Coronary artery (tissue), 2 donors: Measurements from ENCODE around the gene NUP93.
A peak's percentile ranks its signal among the peaks of the same experiment; 100 is the strongest.

ENCODE experiments used
- DNase-seq: peaks from one replicate; pipeline ENCODE4 v3.0.0-alpha.2; 2017; ENCODE audit warnings: low spot score
- H3K27ac ChIP-seq, 2 donors: fragments of 200-600 bp; sonication (generic); one replicate each; pipeline ENCODE4 v1.5.1; 2016 to 2019
- H3K4me3 ChIP-seq: fragments of 200-600 bp; sonication (generic); 2 replicates; pipeline ENCODE4 v1.5.1; 2016; ENCODE audit warnings: mild to moderate bottlenecking, moderate library complexity
- TF ChIP-seq, protein P1 (sequence below): fragments of 200-600 bp; sonication (generic); IDR thresholded peaks from one replicate; pipeline ENCODE4 v1.5.1; 2019; ENCODE audit warnings: antibody characterized with exemption

The NUP93 gene

DNA sequence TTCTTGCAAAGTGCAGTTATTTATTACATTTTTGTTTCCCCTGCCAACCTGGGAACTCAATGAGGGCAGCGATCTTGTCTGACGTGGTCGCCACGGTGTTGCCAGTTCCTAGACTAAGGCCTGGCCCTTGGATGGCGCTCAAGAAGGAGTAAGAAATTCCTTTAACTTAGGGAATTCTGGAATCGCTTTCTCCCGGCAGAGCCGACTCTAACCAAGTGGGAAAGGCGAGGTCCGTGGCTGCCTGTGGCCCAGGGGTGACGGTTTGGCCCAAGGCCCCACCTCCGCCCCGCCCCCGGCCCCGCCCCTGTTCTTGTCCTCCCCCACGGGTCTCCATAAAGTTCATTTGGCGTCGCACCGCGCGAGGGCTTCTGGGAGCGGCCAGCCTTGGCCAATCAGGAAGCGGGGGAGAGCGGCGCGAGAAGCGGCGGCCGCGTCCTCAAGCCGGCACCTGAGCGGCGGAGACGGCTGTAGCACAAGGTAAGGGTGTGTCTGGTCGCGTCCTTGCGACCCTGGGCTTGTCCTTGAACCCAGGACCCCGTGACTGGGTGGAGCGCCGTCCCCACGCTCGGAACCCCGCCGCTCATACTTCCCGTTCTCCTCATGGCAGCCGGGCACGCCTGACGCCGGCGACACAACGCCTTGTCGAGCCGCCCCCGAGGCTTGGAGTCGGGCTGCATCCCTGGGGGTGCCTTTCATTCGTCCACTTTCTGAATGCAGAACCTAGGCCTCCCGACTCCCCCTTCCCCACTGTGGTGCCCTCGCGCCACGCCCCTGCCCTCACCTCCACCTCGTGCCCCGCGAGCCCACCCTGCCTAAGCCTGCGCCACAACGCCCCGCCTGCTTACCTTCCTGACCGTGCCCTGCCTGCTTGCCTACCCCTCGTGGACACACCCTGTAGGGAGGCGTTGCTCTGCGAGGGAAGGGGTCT lies at the start of gene NUP93:
Gene NUP93, plus strand, starts transcription at position 395 of the 928 bp plus-strand sequence. CDS start 18,119 bp downstream, outside the sequence.
- Histone ChIP-seq H3K27ac (peak within 1 kb of the TSS; percentile 74 to 82), H3K4me3 (peak within 1 kb of the TSS; percentile 87)
- TF ChIP-seq, protein P1, sequence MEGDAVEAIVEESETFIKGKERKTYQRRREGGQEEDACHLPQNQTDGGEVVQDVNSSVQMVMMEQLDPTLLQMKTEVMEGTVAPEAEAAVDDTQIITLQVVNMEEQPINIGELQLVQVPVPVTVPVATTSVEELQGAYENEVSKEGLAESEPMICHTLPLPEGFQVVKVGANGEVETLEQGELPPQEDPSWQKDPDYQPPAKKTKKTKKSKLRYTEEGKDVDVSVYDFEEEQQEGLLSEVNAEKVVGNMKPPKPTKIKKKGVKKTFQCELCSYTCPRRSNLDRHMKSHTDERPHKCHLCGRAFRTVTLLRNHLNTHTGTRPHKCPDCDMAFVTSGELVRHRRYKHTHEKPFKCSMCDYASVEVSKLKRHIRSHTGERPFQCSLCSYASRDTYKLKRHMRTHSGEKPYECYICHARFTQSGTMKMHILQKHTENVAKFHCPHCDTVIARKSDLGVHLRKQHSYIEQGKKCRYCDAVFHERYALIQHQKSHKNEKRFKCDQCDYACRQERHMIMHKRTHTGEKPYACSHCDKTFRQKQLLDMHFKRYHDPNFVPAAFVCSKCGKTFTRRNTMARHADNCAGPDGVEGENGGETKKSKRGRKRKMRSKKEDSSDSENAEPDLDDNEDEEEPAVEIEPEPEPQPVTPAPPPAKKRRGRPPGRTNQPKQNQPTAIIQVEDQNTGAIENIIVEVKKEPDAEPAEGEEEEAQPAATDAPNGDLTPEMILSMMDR = no peak
- DNase-seq = peak; percentile 95

DNA sequence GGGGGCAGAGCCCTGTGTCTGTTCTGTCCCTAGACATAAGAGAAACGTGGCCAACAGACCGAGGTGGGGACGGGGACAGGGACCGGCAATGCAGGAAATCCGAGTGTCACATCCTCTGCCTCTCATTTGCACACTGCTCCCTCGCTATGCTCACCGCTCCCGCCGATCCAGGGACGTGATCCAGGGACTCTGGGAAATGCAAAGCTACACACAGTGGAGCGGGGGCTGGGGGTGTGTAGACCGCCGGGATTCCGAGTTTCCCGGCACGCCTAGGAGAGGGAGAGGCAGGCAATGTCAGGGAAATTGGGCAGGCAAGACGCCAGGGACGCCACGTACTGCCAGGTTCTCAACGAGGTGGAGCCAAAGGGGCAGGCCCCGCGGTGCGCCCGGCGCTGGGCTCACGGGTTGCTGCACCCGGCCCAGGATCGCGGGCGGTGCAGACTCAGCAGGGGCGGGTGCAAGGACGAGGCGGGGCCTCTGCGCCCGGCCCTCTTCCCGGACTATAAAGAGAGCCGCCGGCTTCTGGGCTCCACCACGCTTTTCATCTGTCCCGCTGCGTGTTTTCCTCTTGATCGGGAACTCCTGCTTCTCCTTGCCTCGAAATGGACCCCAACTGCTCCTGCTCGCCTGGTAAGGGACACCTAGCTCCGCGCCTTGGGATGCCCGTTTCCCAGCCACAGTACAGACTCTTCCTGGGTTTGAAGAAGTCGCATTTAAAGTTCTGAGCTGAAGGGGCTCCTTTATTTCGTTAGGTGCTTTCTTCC lies 47.8 kb upstream of the NUP93 start, which contains the start of gene MT1X:
Gene MT1X, plus strand, starts transcription at position 532 of the 764 bp plus-strand sequence. Its CDS starts 71 bp downstream, at position 603.
- peak within 1 kb of the TSS; percentile 77 for H3K4me3 ChIP-seq
- peak within 1 kb of the TSS; percentile 75 to 83 for H3K27ac ChIP-seq
- peak; percentile 99 for DNase-seq
- TF ChIP-seq, protein P1 = no peak

DNA sequence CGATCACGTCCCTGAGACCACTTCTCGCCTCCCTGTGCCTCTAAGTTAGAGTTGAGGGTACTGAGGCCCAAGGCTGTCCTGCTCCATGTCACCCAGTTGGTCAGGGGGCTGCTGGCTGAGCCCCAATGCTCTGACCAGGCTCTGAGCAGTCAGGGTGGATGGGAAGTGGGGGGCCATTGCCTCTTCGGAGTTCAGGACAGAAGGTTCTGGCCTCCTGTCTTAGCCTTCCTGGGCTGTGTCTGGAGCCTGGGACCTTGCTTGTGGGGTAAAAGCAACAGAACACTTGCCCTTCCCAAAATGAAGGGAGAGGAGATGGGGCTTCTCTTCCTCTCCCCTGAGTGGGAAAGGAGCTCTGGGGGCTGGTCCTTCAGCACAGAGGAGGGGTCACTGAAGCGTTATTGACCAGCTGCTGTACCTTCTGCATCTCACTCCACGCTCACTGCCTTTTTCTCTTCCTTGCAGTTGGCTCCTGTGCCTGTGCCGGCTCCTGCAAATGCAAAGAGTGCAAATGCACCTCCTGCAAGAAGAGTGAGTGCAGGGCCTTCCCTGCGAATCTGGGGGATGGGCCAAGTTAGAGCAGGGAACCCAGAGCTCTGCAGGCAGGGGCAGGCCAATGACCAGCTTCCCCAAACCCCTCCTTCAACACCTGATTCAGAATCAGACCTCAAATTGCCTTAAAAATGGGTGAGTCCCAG lies 47.1 kb upstream of the NUP93 start:
- DNase-seq = no peak
- H3K4me3 ChIP-seq = peak overlapping the region; percentile 77
- H3K27ac ChIP-seq = peak overlapping the region; percentile 71 to 83
- TF ChIP-seq, protein P1 = no peak

DNA sequence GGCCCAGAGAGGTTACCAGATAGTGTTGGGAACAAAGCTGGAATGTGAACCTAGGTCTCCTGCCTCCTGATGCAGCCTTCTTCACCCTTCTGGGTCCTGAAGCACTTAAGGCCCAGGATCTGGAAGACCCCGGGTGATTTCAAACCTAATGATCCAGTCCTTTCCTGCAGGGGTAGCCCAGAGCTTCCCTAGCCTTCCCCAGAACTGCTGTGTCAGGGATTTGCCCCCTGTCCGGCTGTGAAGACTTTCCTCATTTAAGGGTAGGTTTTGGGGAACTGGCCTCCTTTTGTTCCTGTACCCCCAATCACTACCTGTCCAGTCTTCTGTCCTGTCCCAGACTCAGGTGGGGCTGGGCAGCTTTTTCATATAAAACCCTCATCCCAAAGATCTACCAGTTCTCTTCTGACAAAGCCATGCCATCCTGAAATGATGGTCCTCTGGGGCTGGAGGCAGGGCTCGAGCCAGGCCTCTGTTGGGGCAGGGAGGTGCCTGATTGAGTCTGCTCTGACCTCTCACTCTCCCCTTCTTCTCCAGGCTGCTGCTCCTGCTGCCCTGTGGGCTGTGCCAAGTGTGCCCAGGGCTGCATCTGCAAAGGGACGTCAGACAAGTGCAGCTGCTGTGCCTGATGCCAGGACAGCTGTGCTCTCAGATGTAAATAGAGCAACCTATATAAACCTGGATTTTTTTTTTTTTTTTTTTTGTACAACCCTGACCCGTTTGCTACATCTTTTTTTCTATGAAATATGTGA lies 46.3 kb upstream of the NUP93 start:
- peak overlapping the region; percentile 71 to 83 for H3K27ac ChIP-seq
- no peak for DNase-seq
- TF ChIP-seq, protein P1 = no peak
- peak overlapping the region; percentile 77 for H3K4me3 ChIP-seq

DNA sequence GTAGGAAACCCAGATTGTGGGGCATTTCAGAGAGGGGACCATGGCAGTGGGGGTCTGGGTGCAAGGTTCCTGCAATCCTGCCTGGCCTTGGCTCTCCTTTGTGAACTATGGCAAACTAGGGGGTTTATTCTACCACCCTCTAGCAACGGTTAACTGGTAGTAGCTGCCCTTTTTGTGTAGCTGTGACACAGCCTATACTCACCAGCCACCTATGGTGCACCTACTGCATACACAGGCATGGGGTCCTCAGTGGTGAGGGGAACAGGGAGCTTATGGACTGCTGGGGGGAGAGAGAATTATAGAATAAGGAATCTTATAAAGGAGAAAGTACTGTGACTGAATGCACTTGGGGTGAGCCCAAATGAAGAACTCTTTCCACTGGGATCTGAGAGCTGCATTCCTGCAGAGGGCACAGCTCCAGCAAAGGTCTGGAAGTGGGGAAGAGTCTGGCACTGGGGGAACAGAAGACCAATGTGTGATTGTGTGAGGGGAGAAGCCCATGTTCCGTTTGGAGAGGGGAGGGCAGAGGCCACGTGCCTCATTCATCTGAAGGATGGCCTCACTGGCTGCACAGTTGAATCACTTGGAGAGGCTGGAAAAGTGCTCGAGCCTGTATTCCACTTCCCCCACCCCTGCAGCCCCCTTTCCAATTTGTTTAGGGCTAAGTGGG lies 45.5 kb upstream of the NUP93 start:
- Histone ChIP-seq H3K27ac (peak overlapping the region; percentile 74 to 83), H3K4me3 (peak overlapping the region; percentile 77)

More for the DNA sequence above, 45.5 kb upstream of the NUP93 start:
- no peak for DNase-seq
- TF ChIP-seq, protein P1 = no peak
